ENCODE data around the gene RASSF4. TPM values are rescaled to one million over a fixed set of nuclear protein-coding genes. Genes with fewer than 3 reads are reported as not detected.

The RASSF4 gene
- total and polyA plus RNA-seq, 2 donors (not counting 3 experiments of a cell fraction or from before 2014, with no cell fraction given): 7.6 to 8.2 TPM

DNA sequence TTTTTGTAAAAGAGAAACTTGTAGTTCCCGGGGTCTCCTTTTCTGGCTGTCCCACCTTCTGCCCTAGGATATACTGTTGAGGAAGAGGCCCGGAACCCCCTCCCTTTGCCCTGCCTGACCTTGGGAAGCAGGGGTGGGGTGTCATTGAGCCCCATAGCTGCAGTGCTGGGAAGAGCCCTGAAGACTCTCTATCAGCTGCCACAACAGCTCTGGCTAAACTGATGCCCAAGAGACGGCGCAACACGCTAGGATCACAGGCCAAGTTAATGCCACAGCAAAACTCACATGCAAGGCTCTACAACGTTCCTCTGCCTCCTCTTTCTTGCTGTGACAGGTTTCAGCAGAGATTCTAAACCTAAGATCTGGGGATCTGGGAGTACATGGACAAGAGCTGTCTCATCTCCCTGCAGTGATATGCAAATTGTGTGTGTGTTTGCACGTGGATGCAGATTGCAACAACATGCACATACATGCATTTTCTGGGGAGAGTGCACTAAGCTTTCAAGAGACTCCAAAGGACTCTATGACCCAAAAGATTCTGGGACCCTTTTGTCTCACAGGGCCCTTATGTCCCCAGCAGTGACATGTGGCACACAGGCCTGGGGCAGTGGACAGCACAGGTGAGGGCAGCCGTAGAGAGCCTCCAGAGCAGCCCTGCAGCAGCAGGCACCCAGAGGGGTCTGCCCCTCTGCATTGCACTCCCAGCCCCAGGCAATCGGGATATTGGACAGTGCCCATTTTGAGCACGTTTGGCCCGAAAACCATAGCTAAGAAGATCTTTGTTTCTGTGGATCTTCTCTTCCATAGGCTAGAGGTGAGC, 2.5 kb downstream of the RASSF4 start:
- Histone ChIP-seq H3K4me1 (ENCODE audit: control insufficient read depth, extremely low read depth, insufficient read depth, low read length) (peaks cover 11% of the 10 kb centered on the region), H3K9me3 (replicated peaks; ENCODE audit: control insufficient read depth, insufficient read depth, low read length) (no peaks in the 10 kb centered on the region), H2AFZ (ENCODE audit: low read depth, low read length) (no peak overlapping the region), H3K36me3 (ENCODE audit: control insufficient read depth in 2 of 2, extremely low read depth in 1 of 2, insufficient read depth in 2 of 2, low read length in 2 of 2) (no peaks in the 10 kb centered on the region), H3K9me1 (replicated peaks; ENCODE audit: control insufficient read depth, extremely low read depth, insufficient read depth, low read length) (no peaks in the 10 kb centered on the region), H3K9ac (replicated peaks; ENCODE audit: extremely low read depth, insufficient read depth, low read length) (no peak overlapping the region), H3K4me3 (replicated peaks in 1 of 3; ENCODE audit: insufficient read depth in 1 of 3, low read depth in 1 of 3, low read length in 3 of 3) (no peak overlapping the region), H4K20me1 (replicated peaks; ENCODE audit: control insufficient read depth, extremely low read depth, insufficient read depth, low read length) (no peaks in the 10 kb centered on the region), H3K27ac (ENCODE audit: insufficient read depth, low read depth, low read length) (no peak overlapping the region), H3K4me2 (ENCODE audit: insufficient read depth, low read length) (no peak overlapping the region), H3K79me2 (ENCODE audit: control insufficient read depth, insufficient read depth, low read length) (no peaks in the 10 kb centered on the region), H3K27me3 (ENCODE audit: control insufficient read depth in 2 of 2, insufficient read depth in 2 of 2, low read length in 2 of 2) (no peaks in the 10 kb centered on the region)
- no peak for DNase-seq (ENCODE audit: low read depth, low spot score)
- TF ChIP-seq, protein P1, sequence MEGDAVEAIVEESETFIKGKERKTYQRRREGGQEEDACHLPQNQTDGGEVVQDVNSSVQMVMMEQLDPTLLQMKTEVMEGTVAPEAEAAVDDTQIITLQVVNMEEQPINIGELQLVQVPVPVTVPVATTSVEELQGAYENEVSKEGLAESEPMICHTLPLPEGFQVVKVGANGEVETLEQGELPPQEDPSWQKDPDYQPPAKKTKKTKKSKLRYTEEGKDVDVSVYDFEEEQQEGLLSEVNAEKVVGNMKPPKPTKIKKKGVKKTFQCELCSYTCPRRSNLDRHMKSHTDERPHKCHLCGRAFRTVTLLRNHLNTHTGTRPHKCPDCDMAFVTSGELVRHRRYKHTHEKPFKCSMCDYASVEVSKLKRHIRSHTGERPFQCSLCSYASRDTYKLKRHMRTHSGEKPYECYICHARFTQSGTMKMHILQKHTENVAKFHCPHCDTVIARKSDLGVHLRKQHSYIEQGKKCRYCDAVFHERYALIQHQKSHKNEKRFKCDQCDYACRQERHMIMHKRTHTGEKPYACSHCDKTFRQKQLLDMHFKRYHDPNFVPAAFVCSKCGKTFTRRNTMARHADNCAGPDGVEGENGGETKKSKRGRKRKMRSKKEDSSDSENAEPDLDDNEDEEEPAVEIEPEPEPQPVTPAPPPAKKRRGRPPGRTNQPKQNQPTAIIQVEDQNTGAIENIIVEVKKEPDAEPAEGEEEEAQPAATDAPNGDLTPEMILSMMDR (IDR thresholded peaks at IDR 0.05; ENCODE audit: extremely low read depth in 1 of 2, insufficient read depth in 1 of 2, low read depth in 1 of 2, low read length in 2 of 2): no peak
- TF ChIP-seq GATA2 (IDR thresholded peaks at IDR 0.05; ENCODE audit: insufficient read depth, insufficient read length, low read depth, low read length) (no peak), JUN (IDR thresholded peaks at IDR 0.05; ENCODE audit: borderline replicate concordance, insufficient read depth, insufficient read length, low read depth) (no peak), EZH2 (IDR thresholded peaks at IDR 0.05; ENCODE audit: borderline replicate concordance, low read depth, low read length, severe bottlenecking) (no peak), FOS (IDR thresholded peaks at IDR 0.05; ENCODE audit: borderline replicate concordance, insufficient read depth, low read length) (no peak), MYC (IDR thresholded peaks at IDR 0.05; ENCODE audit: low read depth, low read length) (no peak), POLR2AphosphoS5 (IDR thresholded peaks at IDR 0.05; ENCODE audit: insufficient read depth, low read depth, low read length) (no peak), POLR2A (IDR thresholded peaks at IDR 0.05; ENCODE audit: low read depth, low read length) (no peak)
- TF ChIP-seq, protein P2, sequence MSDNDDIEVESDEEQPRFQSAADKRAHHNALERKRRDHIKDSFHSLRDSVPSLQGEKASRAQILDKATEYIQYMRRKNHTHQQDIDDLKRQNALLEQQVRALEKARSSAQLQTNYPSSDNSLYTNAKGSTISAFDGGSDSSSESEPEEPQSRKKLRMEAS (IDR thresholded peaks at IDR 0.05; ENCODE audit: insufficient read depth, insufficient read length): no peak
- ChIA-PET POLR2A (no interaction called here), CTCF (interaction anchor here (1.3 to 3.5 kb wide), 6 partner anchors 9 to 29 kb away, joined by 5 to 12 read pairs (median 8); no protein-coding TSS in a partner anchor)
- intact Hi-C loops (cut with micrococcal nuclease): no loop called here
- FAIRE-seq: no peak
- dilution Hi-C loops (cut with MboI; ENCODE audit: extremely low pct_ligation_motif_present, low sequenced_read_pairs): no loop called here
- BruUV-seq (replicated peaks): no TSS peak
